GM18858 (cell line): ENCODE results near the gene ELP4.

Source experiments
- ATAC-seq: cut with Tn5 transposase; IDR thresholded peaks from one replicate; pipeline ENCODE4 v1.9.1; 2021; ENCODE audit not compliant: unreplicated experiment

The ELP4 gene

GRCh38 chr11:31821235-31821764, 311.7 kb downstream of the ELP4 start:
- ATAC-seq: no peak

GRCh38 chr11:31821766-31822165, 312.2 kb downstream of the ELP4 start:
- no peak for ATAC-seq

GRCh38 chr11:31822175-31822926, 312.8 kb downstream of the ELP4 start:
- no peak for ATAC-seq

- no peak for ATAC-seq
Observed at GRCh38 chr11:31822927-31823643, 313.5 kb downstream of the ELP4 start.

GRCh38 chr11:31823644-31824331, 314.2 kb downstream of the ELP4 start:
- no peak for ATAC-seq

- no peak for ATAC-seq
Observed at GRCh38 chr11:31824332-31824878, 314.8 kb downstream of the ELP4 start.

GRCh38 chr11:31824879-31825837, 315.6 kb downstream of the ELP4 start:
- ATAC-seq: no peak

GRCh38 chr11:31825838-31826484, 316.4 kb downstream of the ELP4 start:
- no peak for ATAC-seq

- ATAC-seq: no peak
Observed at GRCh38 chr11:31826536-31827438, 317.2 kb downstream of the ELP4 start.

GRCh38 chr11:31827455-31828206, 318.1 kb downstream of the ELP4 start:
- ATAC-seq: no peak

GRCh38 chr11:31828217-31828616, 318.6 kb downstream of the ELP4 start:
- ATAC-seq: no peak

- no peak for ATAC-seq
Observed at GRCh38 chr11:31830406-31830805, 320.8 kb downstream of the ELP4 start.

GRCh38 chr11:31834237-31834636, 324.7 kb downstream of the ELP4 start:
- no peak for ATAC-seq
